HEK293 (cell line): ENCODE results near the gene MUS81.

Experiments used
- CTCF ChIA-PET: fragments of 350-600 bp; formaldehyde crosslinking; extraction: SDS; loops from one replicate; lab custom pipeline; 2021; ENCODE audit warnings: antibody characterized with exemption; lab: Yijun Ruan, JAX
- POLR2A ChIA-PET: fragments of 300-600 bp; formaldehyde crosslinking; extraction: SDS; loops from one replicate; lab custom pipeline; 2020; ENCODE audit warnings: antibody characterized with exemption, inconsistent platforms; lab: Yijun Ruan, JAX
- H3K27ac ChIP-seq: fragments of 200-500 bp; sonication (Bioruptor generic); 2 replicates; pipeline ENCODE4 v1.5.1; 2014; ENCODE audit warnings: low read depth, low read length, control low read depth, inconsistent platforms; ENCODE audit errors: extremely low read depth
- H3K36me3 ChIP-seq, 2 experiments: fragments of 200-500 bp in 1 of 2; sonication (Bioruptor generic) in 1 of 2; 1 replicate in 1 of 2; 2 replicates in 1 of 2; pipeline ENCODE4 v1.5.1; 2014 to 2017; ENCODE audit warnings: inconsistent platforms in 2 of 2, low read length in 2 of 2; ENCODE audit not compliant: control insufficient read depth in 2 of 2, insufficient read depth in 1 of 2
- H3K4me1 ChIP-seq: fragments of 200-500 bp; sonication (Bioruptor generic); 2 replicates; pipeline ENCODE4 v1.5.1; 2014; ENCODE audit warnings: mild to moderate bottlenecking, low read length, inconsistent platforms; ENCODE audit not compliant: control insufficient read depth, insufficient read depth
- H3K4me3 ChIP-seq: 2 replicates; pipeline ENCODE4 v1.5.1; 2011; ENCODE audit warnings: low read depth, mild to moderate bottlenecking, control low read depth, low read length, moderate library complexity
- H3K9me3 ChIP-seq: fragments of 200-500 bp; sonication (Bioruptor generic); 2 replicates; pipeline ENCODE4 v1.5.1; 2014; ENCODE audit warnings: low read depth, low read length, inconsistent platforms; ENCODE audit not compliant: control insufficient read depth, insufficient read depth
- GFI1B ChIP-seq: fragments of 450-650 bp; formaldehyde crosslinking; IDR thresholded peaks from 2 replicates; pipeline ENCODE4 v1.5.1; 2016; ENCODE audit warnings: missing biosample characterization, missing genetic modification characterization
- GLI2 ChIP-seq: fragments of 450-650 bp; formaldehyde crosslinking; IDR thresholded peaks from 2 replicates; pipeline ENCODE4; 2017; ENCODE audit warnings: missing biosample characterization, missing genetic modification characterization, low read depth, borderline replicate concordance
- IKZF3 ChIP-seq: fragments of 450-650 bp; IDR thresholded peaks from 2 replicates; pipeline ENCODE4 v1.5.0; 2018; ENCODE audit warnings: missing biosample characterization, mild to moderate bottlenecking, missing genetic modification characterization, moderate library complexity
- MEIS1 ChIP-seq: sonication (generic); formaldehyde crosslinking; IDR thresholded peaks from 2 replicates; pipeline ENCODE4 v1.8.1; 2022; ENCODE audit warnings: missing genetic modification reagents, mild to moderate bottlenecking, borderline replicate concordance
- SP2 ChIP-seq: fragments of 450-650 bp; formaldehyde crosslinking; IDR thresholded peaks from 2 replicates; pipeline ENCODE4 v1.5.1; 2016; ENCODE audit warnings: missing biosample characterization, missing genetic modification characterization
- YY1 ChIP-seq: fragments of 450-650 bp; formaldehyde crosslinking; IDR thresholded peaks from 2 replicates; pipeline ENCODE4 v1.5.1; 2018; ENCODE audit warnings: missing biosample characterization, missing genetic modification characterization
- ZBTB8A ChIP-seq: fragments of 450-650 bp; formaldehyde crosslinking; IDR thresholded peaks from 2 replicates; pipeline ENCODE4 v1.5.1; 2016; ENCODE audit warnings: missing biosample characterization, missing genetic modification characterization
- ZEB2 ChIP-seq: fragments of 450-650 bp; formaldehyde crosslinking; IDR thresholded peaks from 2 replicates; pipeline ENCODE4 v1.5.1; 2016; ENCODE audit warnings: missing biosample characterization, missing genetic modification characterization
- ZNF18 ChIP-seq: fragments of 450-650 bp; formaldehyde crosslinking; IDR thresholded peaks from 2 replicates; pipeline ENCODE4 v1.5.1; 2016; ENCODE audit warnings: missing biosample characterization, missing genetic modification characterization
- ZNF341 ChIP-seq: fragments of 450-650 bp; formaldehyde crosslinking; IDR thresholded peaks from 2 replicates; pipeline ENCODE4; 2016; ENCODE audit warnings: low read depth, missing biosample characterization, missing genetic modification characterization
- ZNF48 ChIP-seq: fragments of 450-650 bp; formaldehyde crosslinking; IDR thresholded peaks from 2 replicates; pipeline ENCODE4 v1.5.1; 2016; ENCODE audit warnings: missing biosample characterization, missing genetic modification characterization
- ZNF561 ChIP-seq: fragments of 450-650 bp; IDR thresholded peaks from 2 replicates; pipeline ENCODE4 v1.5.1; 2018; ENCODE audit warnings: missing biosample characterization, missing genetic modification characterization, borderline replicate concordance
- ZNF626 ChIP-seq: fragments of 450-650 bp; sonication (Bioruptor Pico); formaldehyde crosslinking; IDR thresholded peaks from 2 replicates; pipeline ENCODE4 v1.5.1; 2018; ENCODE audit warnings: missing biosample characterization, missing genetic modification characterization, inconsistent platforms
- ZNF664 ChIP-seq: fragments of 450-650 bp; formaldehyde crosslinking; IDR thresholded peaks from 2 replicates; pipeline ENCODE4 v1.5.1; 2016; ENCODE audit warnings: missing biosample characterization, missing genetic modification characterization
- ZNF670 ChIP-seq: fragments of 450-650 bp; formaldehyde crosslinking; IDR thresholded peaks from 2 replicates; pipeline ENCODE4 v1.5.1; 2016; ENCODE audit warnings: missing biosample characterization, missing genetic modification characterization, low read depth
- ZNF76 ChIP-seq: fragments of 450-650 bp; formaldehyde crosslinking; IDR thresholded peaks from 2 replicates; pipeline ENCODE4; 2016; ENCODE audit warnings: low read depth, missing biosample characterization, missing genetic modification characterization, borderline replicate concordance
- ZNF768 ChIP-seq: fragments of 450-650 bp; formaldehyde crosslinking; IDR thresholded peaks from 2 replicates; pipeline ENCODE4 v1.5.1; 2018; ENCODE audit warnings: missing biosample characterization, mild to moderate bottlenecking, missing genetic modification characterization
- ZNF843 ChIP-seq: fragments of 450-650 bp; formaldehyde crosslinking; IDR thresholded peaks from 2 replicates; pipeline ENCODE4 v1.5.1; 2016; ENCODE audit warnings: missing biosample characterization, missing genetic modification characterization
- ZSCAN5A ChIP-seq: fragments of 450-650 bp; formaldehyde crosslinking; IDR thresholded peaks from 2 replicates; pipeline ENCODE4 v1.5.1; 2016; ENCODE audit warnings: missing biosample characterization, missing genetic modification characterization
- TF ChIP-seq, protein P1 (sequence below): fragments of 450-650 bp; formaldehyde crosslinking; IDR thresholded peaks from 2 replicates; pipeline ENCODE4 v1.5.1; 2016; ENCODE audit warnings: missing biosample characterization, missing genetic modification characterization
- TF ChIP-seq, protein P2 (sequence below): fragments of 450-650 bp; formaldehyde crosslinking; IDR thresholded peaks from 2 replicates; pipeline ENCODE4 v1.5.1; 2016; ENCODE audit warnings: missing biosample characterization, missing genetic modification characterization
- TF ChIP-seq, protein P3 (sequence below): fragments of 450-650 bp; formaldehyde crosslinking; optimal IDR thresholded peaks from 2 replicates; pipeline ENCODE3; 2016; ENCODE audit warnings: missing biosample characterization, mild to moderate bottlenecking, missing genetic modification characterization

Gene MUS81

GRCh38 chr11:65857500-65857852 lies 2.8 kb upstream of the MUS81 start:
- TF ChIP-seq ZNF670 (tag by site-specific recombination) (no peak), ZNF341 (tag by site-specific recombination) (peak; percentile 98), ZEB2 (tag by site-specific recombination) (peak; percentile 16), SP2 (tag by site-specific recombination) (no peak), ZNF664 (tag by site-specific recombination) (no peak), ZNF76 (tag by site-specific recombination) (peak; percentile 45; the same call in 1 of the 2 replicates), MEIS1 (peak; percentile 28; the same call in 1 of the 2 replicates), ZBTB8A (tag by site-specific recombination) (0 out of 2 replicates have a peak, but pooled peaks have one; percentile 32)
- TF ChIP-seq, protein P1, sequence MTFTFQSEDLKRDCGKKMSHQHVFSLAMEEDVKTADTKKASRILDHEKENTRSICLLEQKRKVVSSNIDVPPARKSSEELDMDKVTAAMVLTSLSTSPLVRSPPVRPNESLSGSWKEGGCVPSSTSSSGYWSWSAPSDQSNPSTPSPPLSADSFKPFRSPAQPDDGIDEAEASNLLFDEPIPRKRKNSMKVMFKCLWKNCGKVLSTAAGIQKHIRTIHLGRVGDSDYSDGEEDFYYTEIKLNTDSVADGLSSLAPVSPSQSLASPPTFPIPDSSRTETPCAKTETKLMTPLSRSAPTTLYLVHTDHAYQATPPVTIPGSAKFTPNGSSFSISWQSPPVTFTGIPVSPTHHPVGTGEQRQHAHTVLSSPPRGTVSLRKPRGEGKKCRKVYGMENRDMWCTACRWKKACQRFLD, result no peak
- TF ChIP-seq, protein P2, sequence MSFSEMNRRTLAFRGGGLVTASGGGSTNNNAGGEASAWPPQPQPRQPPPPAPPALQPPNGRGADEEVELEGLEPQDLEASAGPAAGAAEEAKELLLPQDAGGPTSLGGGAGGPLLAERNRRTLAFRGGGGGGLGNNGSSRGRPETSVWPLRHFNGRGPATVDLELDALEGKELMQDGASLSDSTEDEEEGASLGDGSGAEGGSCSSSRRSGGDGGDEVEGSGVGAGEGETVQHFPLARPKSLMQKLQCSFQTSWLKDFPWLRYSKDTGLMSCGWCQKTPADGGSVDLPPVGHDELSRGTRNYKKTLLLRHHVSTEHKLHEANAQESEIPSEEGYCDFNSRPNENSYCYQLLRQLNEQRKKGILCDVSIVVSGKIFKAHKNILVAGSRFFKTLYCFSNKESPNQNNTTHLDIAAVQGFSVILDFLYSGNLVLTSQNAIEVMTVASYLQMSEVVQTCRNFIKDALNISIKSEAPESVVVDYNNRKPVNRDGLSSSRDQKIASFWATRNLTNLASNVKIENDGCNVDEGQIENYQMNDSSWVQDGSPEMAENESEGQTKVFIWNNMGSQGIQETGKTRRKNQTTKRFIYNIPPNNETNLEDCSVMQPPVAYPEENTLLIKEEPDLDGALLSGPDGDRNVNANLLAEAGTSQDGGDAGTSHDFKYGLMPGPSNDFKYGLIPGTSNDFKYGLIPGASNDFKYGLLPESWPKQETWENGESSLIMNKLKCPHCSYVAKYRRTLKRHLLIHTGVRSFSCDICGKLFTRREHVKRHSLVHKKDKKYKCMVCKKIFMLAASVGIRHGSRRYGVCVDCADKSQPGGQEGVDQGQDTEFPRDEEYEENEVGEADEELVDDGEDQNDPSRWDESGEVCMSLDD (tag by site-specific recombination), result no peak
- TF ChIP-seq, protein P3, sequence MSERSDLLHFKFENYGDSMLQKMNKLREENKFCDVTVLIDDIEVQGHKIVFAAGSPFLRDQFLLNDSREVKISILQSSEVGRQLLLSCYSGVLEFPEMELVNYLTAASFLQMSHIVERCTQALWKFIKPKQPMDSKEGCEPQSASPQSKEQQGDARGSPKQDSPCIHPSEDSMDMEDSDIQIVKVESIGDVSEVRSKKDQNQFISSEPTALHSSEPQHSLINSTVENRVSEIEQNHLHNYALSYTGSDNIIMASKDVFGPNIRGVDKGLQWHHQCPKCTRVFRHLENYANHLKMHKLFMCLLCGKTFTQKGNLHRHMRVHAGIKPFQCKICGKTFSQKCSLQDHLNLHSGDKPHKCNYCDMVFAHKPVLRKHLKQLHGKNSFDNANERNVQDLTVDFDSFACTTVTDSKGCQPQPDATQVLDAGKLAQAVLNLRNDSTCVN (tag by site-specific recombination), result peak; percentile 95
- TF ChIP-seq, all 188 proteins: peak for 6
- ChIA-PET POLR2A (interaction anchor here (0.6 to 6.5 kb wide), 13 partner anchors 12 to 153 kb away, joined by 3 to 121 read pairs (median 6); partner anchors contain the start of genes BANF1, CCDC85B, EIF1AD and FIBP), CTCF (interaction anchor here (1.1 to 6.3 kb wide), 2 partner anchors 30 to 77 kb away, joined by 3 to 118 read pairs; partner anchors contain the start of genes CCDC85B and FIBP)
- Histone ChIP-seq H3K4me1 (peaks cover 4% of the 10 kb centered on the region; the same call in 1 of the 2 replicates), H3K36me3 (peaks cover 0 to 54% of the 10 kb centered on the region in 2 experiments; a peak in 1 of 3 replicates), H3K4me3 (peak overlapping the region; percentile 95), H3K9me3 (no peaks in the 10 kb centered on the region), H3K27ac (peak overlapping the region; percentile 79)

DNA sequence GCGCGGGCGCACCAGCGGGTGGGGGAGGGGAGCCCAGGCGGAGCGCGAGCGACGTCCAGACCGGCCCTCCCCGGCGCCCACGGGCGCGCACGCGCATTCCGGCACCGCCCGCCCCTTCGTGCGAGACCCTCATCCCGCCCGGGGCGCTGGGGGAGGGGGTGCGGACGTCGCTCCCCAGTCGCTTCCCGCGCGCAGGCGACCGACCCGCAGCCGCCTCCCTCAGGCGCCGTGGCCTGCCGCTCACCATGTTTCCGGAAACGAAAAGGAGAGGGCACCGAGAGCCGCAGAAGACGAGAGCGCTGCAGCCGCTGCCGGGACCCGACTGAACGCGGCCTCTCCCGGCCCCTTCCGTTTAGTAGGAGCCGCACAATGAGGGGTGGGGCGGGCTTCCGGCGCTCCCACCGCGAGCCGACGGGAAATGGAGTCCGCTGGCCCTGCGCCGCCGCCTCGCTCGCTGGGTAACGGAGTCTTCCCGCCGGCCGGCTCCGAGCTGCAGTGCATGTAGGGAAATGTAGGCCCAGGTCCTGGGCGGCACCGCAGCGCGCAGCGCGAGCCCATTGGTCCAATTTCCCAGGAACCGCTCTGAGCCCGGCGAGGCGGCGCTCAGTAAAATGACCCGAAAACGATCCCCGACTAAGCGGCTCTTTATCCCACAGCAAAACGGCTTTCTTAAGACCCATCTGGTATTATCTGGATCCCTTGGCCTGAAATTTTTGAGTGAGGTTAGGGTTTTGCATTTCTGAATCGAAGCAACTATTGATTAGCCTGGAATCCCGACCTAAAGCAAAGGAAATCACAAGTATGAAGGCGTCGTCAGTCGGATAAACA lies 2.2 kb upstream of the MUS81 start, which contains the start of gene CFL1:
CFL1 (minus strand) TSS at position 328 of the 828 bp plus-strand sequence; CDS start at position 247, 81 bp downstream.
- ChIA-PET POLR2A (interaction anchor here (0.6 to 6.5 kb wide), 29 partner anchors 9 to 308 kb away, joined by 3 to 121 read pairs (median 4); partner anchors contain the start of genes BANF1, CCDC85B, EIF1AD and FIBP), CTCF (interaction anchor here (0.6 to 6.3 kb wide), 7 partner anchors 12 to 252 kb away, joined by 3 to 118 read pairs (median 4); partner anchors contain the start of genes CCDC85B and FIBP)
- H3K36me3 ChIP-seq, result peaks cover 0 to 54% of the 10 kb centered on the region in 2 experiments; a peak in 1 of 3 replicates
- peak within 1 kb of the TSS; percentile 92 for H3K27ac ChIP-seq
- H3K9me3 ChIP-seq, result no peaks in the 10 kb centered on the region
- peaks cover 4% of the 10 kb centered on the region; the same call in 1 of the 2 replicates for H3K4me1 ChIP-seq
- H3K4me3 ChIP-seq, result peak within 1 kb of the TSS; percentile 95
- TF ChIP-seq ZNF843 (peak; percentile 56; the same call in 1 of the 2 replicates), ZNF561 (tag by site-specific recombination) (peak; percentile 77; the same call in 1 of the 2 replicates), ZBTB8A (tag by site-specific recombination) (0 out of 2 replicates have a peak, but pooled peaks have one; percentile 20), IKZF3 (tag by site-specific recombination) (0 out of 2 replicates have a peak, but pooled peaks have one; percentile 13), ZSCAN5A (tag by site-specific recombination) (0 out of 2 replicates have a peak, but pooled peaks have one; percentile 30), GLI2 (tag by site-specific recombination) (no peak), GFI1B (tag by site-specific recombination) (no peak), ZNF48 (tag by site-specific recombination) (no peak), ZNF76 (tag by site-specific recombination) (peak; percentile 98), ZNF768 (tag by site-specific recombination) (no peak), YY1 (tag by site-specific recombination) (peak; percentile 50; the same call in 1 of the 2 replicates), ZNF626 (tag by site-specific recombination) (no peak), ZNF18 (no peak)
- TF ChIP-seq, protein P3 (tag by site-specific recombination), result no peak
